H1 (cell line): ENCODE data around the gene SLC5A10. TPM values are rescaled to one million over a fixed set of nuclear protein-coding genes. Genes with fewer than 3 reads are reported as not detected.

Source experiments
- RFX5 ChIP-seq: IDR thresholded peaks from 2 replicates; pipeline ENCODE4 v1.6.1; 2011; ENCODE audit warnings: low read depth, low read length, improper control_type of control experiment, borderline replicate concordance
- polyA plus RNA-seq, 7 experiments: library from polyadenylated mRNA; depleted of rRNA in 3 of 7; stranded (reverse) in 5 of 7; unstranded in 2 of 7; fragments of >200 nt in 5 of 7; fragments of 200-250 nt in 2 of 7; gene quantifications; 1 replicate in 5 of 7; 2 replicates in 1 of 7; 4 replicates in 1 of 7; pipeline versions ENCODE4 v1.2.1 to v1.2.3, GENCODE V29; 2011 to 2013; ENCODE audit warnings: missing spikeins in 2 of 7, mixed read lengths in 2 of 7
- total RNA-seq: library from RNA; stranded (reverse); fragmentation: NEBNext Ultra II Directional; extraction: Animal tissue kit (Norgen Biotek cat#: 25700); gene quantifications from 2 replicates; pipeline ENCODE4 v1.2.1, GENCODE V29; 2021

SLC5A10 gene
- total and polyA plus RNA-seq, 2 of the 8 experiments (the other 6 are each of a cell fraction or from before 2014, with no cell fraction given) = 0.05 to 0.11 TPM

DNA sequence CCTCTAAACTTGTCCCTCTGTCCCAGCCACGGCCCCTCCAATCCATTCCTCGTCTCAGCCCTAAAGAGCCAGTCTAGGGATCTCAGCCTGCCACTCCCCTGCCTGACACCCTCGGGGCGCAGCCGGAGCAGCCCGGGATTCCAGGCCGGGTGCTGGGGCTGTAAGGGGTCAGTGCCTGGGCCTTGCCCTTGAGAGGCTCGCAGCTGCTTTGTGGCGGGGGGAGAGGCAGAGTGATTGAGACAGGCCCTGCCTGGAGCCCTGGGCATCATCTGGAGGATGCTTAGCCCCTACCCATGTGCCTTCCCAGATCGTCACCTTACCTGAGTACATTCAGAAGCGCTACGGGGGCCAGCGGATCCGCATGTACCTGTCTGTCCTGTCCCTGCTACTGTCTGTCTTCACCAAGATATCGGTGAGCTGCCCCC is 8.3 kb downstream of the SLC5A10 start (continued):
- TF ChIP-seq RFX5 = no peak
